Fibroblast of skin of abdomen (primary cell): ENCODE measurements around the gene ADGRV1.

Experiments used
- DNase-seq: peaks from one replicate; pipeline ENCODE4 v3.0.0-alpha.2; 2013

Gene ADGRV1

GRCh38 chr5:90878081-90878480, 319.5 kb downstream of the ADGRV1 start:
- DNase-seq: no peak

GRCh38 chr5:90878549-90879196, 320.1 kb downstream of the ADGRV1 start:
- no peak for DNase-seq

GRCh38 chr5:90881626-90882150, 323.1 kb downstream of the ADGRV1 start:
- no peak for DNase-seq

- no peak for DNase-seq
Measured at GRCh38 chr5:90882448-90882847, 323.9 kb downstream of the ADGRV1 start.

- DNase-seq: no peak
Measured at GRCh38 chr5:90885180-90885868, 326.7 kb downstream of the ADGRV1 start.

- no peak for DNase-seq
Measured at GRCh38 chr5:90886381-90886780, 327.8 kb downstream of the ADGRV1 start.

- DNase-seq: peak; percentile 47
Measured at GRCh38 chr5:90888511-90889324, 330.1 kb downstream of the ADGRV1 start.

- DNase-seq: no peak
Measured at GRCh38 chr5:90889325-90889600, 330.7 kb downstream of the ADGRV1 start.

- no peak for DNase-seq
Measured at GRCh38 chr5:90890180-90890579, 331.6 kb downstream of the ADGRV1 start.

- DNase-seq: no peak
Measured at GRCh38 chr5:90894866-90895420, 336.3 kb downstream of the ADGRV1 start.

- DNase-seq: no peak
Measured at GRCh38 chr5:90897618-90898017, 339.0 kb downstream of the ADGRV1 start.

GRCh38 chr5:90898326-90899013, 339.9 kb downstream of the ADGRV1 start:
- peak; percentile 26 for DNase-seq

GRCh38 chr5:90899014-90899604, 340.5 kb downstream of the ADGRV1 start:
- DNase-seq: no peak

- no peak for DNase-seq
Measured at GRCh38 chr5:90901261-90901660, 342.7 kb downstream of the ADGRV1 start.

- no peak for DNase-seq
Measured at GRCh38 chr5:90902170-90902569, 343.6 kb downstream of the ADGRV1 start.

GRCh38 chr5:90902651-90903386, 344.2 kb downstream of the ADGRV1 start:
- no peak for DNase-seq

GRCh38 chr5:90909101-90909503, 350.5 kb downstream of the ADGRV1 start:
- no peak for DNase-seq

- DNase-seq: no peak
Measured at GRCh38 chr5:90909940-90910339, 351.3 kb downstream of the ADGRV1 start.

- no peak for DNase-seq
Measured at GRCh38 chr5:90911169-90911568, 352.6 kb downstream of the ADGRV1 start.

- DNase-seq: no peak
Measured at GRCh38 chr5:90912476-90912875, 353.9 kb downstream of the ADGRV1 start.

GRCh38 chr5:90915393-90915792, 356.8 kb downstream of the ADGRV1 start:
- no peak for DNase-seq
